Calu3 (cell line): ENCODE data around the gene AKAP10. TPM values are rescaled to one million over a fixed set of nuclear protein-coding genes. Genes with fewer than 3 reads are reported as not detected.
A peak's percentile ranks its signal among the peaks of the same experiment; 100 is the strongest.

Experiments
- BruUV-seq: library from RNA; stranded (reverse); fragments of 400-500 nt; replicated peaks from 2 replicates; lab custom pipeline; 2021; lab: Mats Ljungman, UMichigan
- CTCF ChIA-PET: fragments of 300-600 bp; sonication (Branson Sonifier 250); formaldehyde crosslinking; loops from one replicate; lab custom pipeline; 2022; ENCODE audit warnings: antibody characterized with exemption; lab: Charles Lee
- DNase-seq: peaks from one replicate; pipeline ENCODE4 v3.0.0; 2022
- H3K27ac Mint-ChIP-seq: one replicate; pipeline ENCODE4 v1.8.0; 2022; ENCODE audit warnings: mixed read lengths; ENCODE audit not compliant: unreplicated experiment
- H3K27me3 Mint-ChIP-seq: one replicate; pipeline ENCODE4 v1.8.0; 2022; ENCODE audit warnings: mixed read lengths; ENCODE audit not compliant: unreplicated experiment
- H3K36me3 Mint-ChIP-seq: one replicate; pipeline ENCODE4 v1.8.0; 2022; ENCODE audit warnings: mild to moderate bottlenecking, moderate library complexity, mixed read lengths; ENCODE audit not compliant: insufficient read depth, unreplicated experiment
- H3K4me1 Mint-ChIP-seq: one replicate; pipeline ENCODE4 v1.8.0; 2022; ENCODE audit warnings: mild to moderate bottlenecking, low read depth, mixed read lengths; ENCODE audit not compliant: unreplicated experiment
- H3K4me3 Mint-ChIP-seq: one replicate; pipeline ENCODE4 v1.8.0; 2022; ENCODE audit warnings: mild to moderate bottlenecking, low read depth, moderate library complexity, mixed read lengths; ENCODE audit not compliant: unreplicated experiment
- H3K9me3 Mint-ChIP-seq: one replicate; pipeline ENCODE4 v1.8.0; 2022; ENCODE audit warnings: low read depth, mixed read lengths; ENCODE audit not compliant: unreplicated experiment
- CTCF ChIP-seq: fragments of 200-600 bp; IDR thresholded peaks from one replicate; pipeline ENCODE4 v1.8.0; 2022; ENCODE audit warnings: antibody characterized with exemption; ENCODE audit not compliant: unreplicated experiment
- intact Hi-C: fragments of 100-400 bp; cut with micrococcal nuclease; formaldehyde crosslinking; loops from one replicate; pipeline ENCODE4 v1.10.0; 2022; ENCODE audit not compliant: unreplicated experiment
- total RNA-seq: library from RNA; stranded (reverse); gene quantifications from 2 replicates; pipeline ENCODE4 v1.2.3, GENCODE V29; 2022

The AKAP10 gene
- total RNA-seq, 1 experiment from 2014 or later = 25.2 TPM

- H3K27ac Mint-ChIP-seq = no peak overlapping the region
- H3K36me3 Mint-ChIP-seq = peaks cover 14% of the 10 kb centered on the region
- peaks cover 57% of the 10 kb centered on the region for H3K27me3 Mint-ChIP-seq
- DNase-seq = no peak
- H3K9me3 Mint-ChIP-seq = no peaks in the 10 kb centered on the region
- H3K4me3 Mint-ChIP-seq = no peak overlapping the region
- CTCF ChIA-PET = interaction anchor here (0.6 kb wide), 1 partner anchor 36 kb away, joined by 3 read pairs; no protein-coding TSS in a partner anchor
- BruUV-seq = no TSS peak
- H3K4me1 Mint-ChIP-seq = peaks cover 9% of the 10 kb centered on the region
- TF ChIP-seq CTCF = no peak
- intact Hi-C loops = no loop called here
These were observed 34.4 kb upstream of the AKAP10 start for GRCh38 chr17:20012017-20012536.

- H3K27ac Mint-ChIP-seq = no peak overlapping the region
- H3K27me3 Mint-ChIP-seq = peaks cover 66% of the 10 kb centered on the region
- peaks cover 14% of the 10 kb centered on the region for H3K36me3 Mint-ChIP-seq
- no peak overlapping the region for H3K4me3 Mint-ChIP-seq
- no peaks in the 10 kb centered on the region for H3K9me3 Mint-ChIP-seq
- TF ChIP-seq CTCF = no peak
- no TSS peak for BruUV-seq
- CTCF ChIA-PET = no interaction called here
- intact Hi-C loops = no loop called here
- peaks cover 9% of the 10 kb centered on the region for H3K4me1 Mint-ChIP-seq
- DNase-seq = no peak
These were observed 33.3 kb upstream of the AKAP10 start for GRCh38 chr17:20010936-20011335.

GRCh38 chr17:20010099-20010863, 32.7 kb upstream of the AKAP10 start:
- peaks cover 69% of the 10 kb centered on the region for H3K27me3 Mint-ChIP-seq
- H3K4me3 Mint-ChIP-seq = peak overlapping the region; percentile 63
- H3K27ac Mint-ChIP-seq = no peak overlapping the region
- DNase-seq = peak; percentile 6
- no peak for TF ChIP-seq CTCF
- intact Hi-C loops = no loop called here
- no TSS peak for BruUV-seq
- peaks cover 14% of the 10 kb centered on the region for H3K36me3 Mint-ChIP-seq
- peaks cover 9% of the 10 kb centered on the region for H3K4me1 Mint-ChIP-seq
- H3K9me3 Mint-ChIP-seq = no peaks in the 10 kb centered on the region
- CTCF ChIA-PET = interaction anchor here (0.7 to 1.5 kb wide), 3 partner anchors 15 to 62 kb away, joined by 3 to 8 read pairs (median 3); no protein-coding TSS in a partner anchor

GRCh38 chr17:20009302-20010098, 31.9 kb upstream of the AKAP10 start, which contains the start of gene SPECC1:
Gene SPECC1 (plus strand): TSS chr17:20009359. CDS start chr17:20096652, 87,293 bp downstream.
- intact Hi-C loops = no loop called here
- H3K9me3 Mint-ChIP-seq = no peaks in the 10 kb centered on the region
- no TSS peak for BruUV-seq
- peak within 1 kb of the TSS; percentile 82 for H3K4me3 Mint-ChIP-seq
- DNase-seq = peak; percentile 81
- CTCF ChIA-PET = interaction anchor here (0.7 to 1.5 kb wide), 2 partner anchors 16 to 17 kb away, joined by 3 to 8 read pairs; no protein-coding TSS in a partner anchor
- TF ChIP-seq CTCF = peak; percentile 84
- H3K36me3 Mint-ChIP-seq = peaks cover 14% of the 10 kb centered on the region
- peaks cover 77% of the 10 kb centered on the region for H3K27me3 Mint-ChIP-seq
- peaks cover 9% of the 10 kb centered on the region for H3K4me1 Mint-ChIP-seq
- no peak within 1 kb of the TSS for H3K27ac Mint-ChIP-seq
